HepG2 (cell line): ENCODE results near the gene SEPTIN12. TPM values are rescaled to one million over a fixed set of nuclear protein-coding genes. Genes with fewer than 3 reads are reported as not detected.

ENCODE experiments used
- CBFB ChIP-seq: sonication (generic); formaldehyde crosslinking; IDR thresholded peaks from 2 replicates; pipeline ENCODE4 v1.4.0; 2020; ENCODE audit warnings: missing genetic modification reagents
- ELF1 ChIP-seq: sonication (generic); formaldehyde crosslinking; IDR thresholded peaks from 2 replicates; pipeline ENCODE4 v1.4.0; 2020; ENCODE audit warnings: missing genetic modification reagents
- ERF ChIP-seq: IDR thresholded peaks from 2 replicates; pipeline ENCODE4 v1.6.1; 2018; ENCODE audit warnings: missing biosample characterization, missing genetic modification reagents
- KMT2A ChIP-seq: sonication (generic); formaldehyde crosslinking; IDR thresholded peaks from 2 replicates; pipeline ENCODE4 v1.4.0; 2020; ENCODE audit warnings: missing genetic modification reagents
- MEIS2 ChIP-seq: sonication (generic); formaldehyde crosslinking; IDR thresholded peaks from 2 replicates; pipeline ENCODE4 v1.9.0; 2021; ENCODE audit warnings: mild to moderate bottlenecking, missing genetic modification reagents
- NAIF1 ChIP-seq: sonication (generic); formaldehyde crosslinking; IDR thresholded peaks from 2 replicates; pipeline ENCODE4 v1.5.0; 2020; ENCODE audit warnings: mild to moderate bottlenecking, missing genetic modification reagents, borderline replicate concordance
- SP5 ChIP-seq: IDR thresholded peaks from 2 replicates; pipeline ENCODE4 v1.6.1; 2016; ENCODE audit warnings: low read depth, borderline replicate concordance
- SUZ12 ChIP-seq: fragments of 150-350 bp; IDR thresholded peaks from 2 replicates; pipeline ENCODE4 v1.6.1; 2014; ENCODE audit warnings: low read depth, low read length
- THAP11 ChIP-seq: IDR thresholded peaks from 2 replicates; pipeline ENCODE4 v1.6.1; 2016; ENCODE audit warnings: missing biosample characterization, missing genetic modification reagents
- WIZ ChIP-seq: sonication (generic); formaldehyde crosslinking; IDR thresholded peaks from 2 replicates; pipeline ENCODE4 v1.5.1; 2020; ENCODE audit warnings: mild to moderate bottlenecking, missing genetic modification reagents
- ZBTB38 ChIP-seq: sonication (generic); formaldehyde crosslinking; IDR thresholded peaks from 2 replicates; pipeline ENCODE4 v1.5.1; 2020; ENCODE audit warnings: mild to moderate bottlenecking, missing genetic modification reagents
- ZBTB42 ChIP-seq: sonication (generic); formaldehyde crosslinking; IDR thresholded peaks from 2 replicates; pipeline ENCODE4 v1.5.0; 2020; ENCODE audit warnings: mild to moderate bottlenecking, missing genetic modification reagents
- ZFX ChIP-seq: sonication (generic); formaldehyde crosslinking; IDR thresholded peaks from 2 replicates; pipeline ENCODE4 v1.4.0; 2020; ENCODE audit warnings: mild to moderate bottlenecking, low read depth, missing genetic modification reagents, moderate library complexity
- ZNF205 ChIP-seq: IDR thresholded peaks from 2 replicates; pipeline ENCODE4 v1.6.1; 2018; ENCODE audit warnings: missing biosample characterization, missing genetic modification reagents
- ZNF317 ChIP-seq: sonication (generic); formaldehyde crosslinking; IDR thresholded peaks from 2 replicates; pipeline ENCODE4 v1.5.0; 2020; ENCODE audit warnings: mild to moderate bottlenecking, missing genetic modification reagents
- ZNF441 ChIP-seq: sonication (generic); formaldehyde crosslinking; IDR thresholded peaks from 2 replicates; pipeline ENCODE4 v1.7.0; 2021; ENCODE audit warnings: missing genetic modification reagents, borderline replicate concordance
- ZNF766 ChIP-seq: sonication (generic); formaldehyde crosslinking; IDR thresholded peaks from 2 replicates; pipeline ENCODE4 v1.5.0; 2020; ENCODE audit warnings: missing genetic modification reagents, borderline replicate concordance
- polyA plus RNA-seq, 8 experiments: library from polyadenylated mRNA; depleted of rRNA in 3 of 8; stranded (reverse) in 7 of 8; unstranded in 1 of 8; fragments of >200 nt; fragmentation: Illumina TruSeq in 4 of 8; extraction: Trizol in 4 of 8; gene quantifications; 2 replicates each; pipeline versions ENCODE4 v1.2.1 to v1.2.3, GENCODE V29; 2011 to 2016; ENCODE audit warnings: low read depth in 4 of 8, missing spikeins in 1 of 8, mixed read lengths in 1 of 8; ENCODE audit not compliant: insufficient read depth in 1 of 8
- total RNA-seq, 5 experiments: library from RNA; depleted of rRNA; stranded (reverse); fragments of >200 nt; fragmentation: Illumina TruSeq; extraction: Trizol; gene quantifications; 2 replicates each; pipeline ENCODE4 v1.2.3, GENCODE V29; 2016; ENCODE audit warnings: low read depth in 1 of 5
- TF ChIP-seq, protein P1 (sequence below): sonication (generic); formaldehyde crosslinking; IDR thresholded peaks from 2 replicates; pipeline ENCODE4 v1.4.0; 2020; ENCODE audit warnings: missing genetic modification reagents
- TF ChIP-seq, protein P2 (sequence below): sonication (generic); formaldehyde crosslinking; IDR thresholded peaks from 2 replicates; pipeline ENCODE4 v1.4.0; 2020; ENCODE audit warnings: missing genetic modification reagents
- TF ChIP-seq, protein P3 (sequence below): sonication (generic); formaldehyde crosslinking; IDR thresholded peaks from 2 replicates; pipeline ENCODE4 v1.4.0; 2020; ENCODE audit warnings: missing genetic modification reagents, borderline replicate concordance
- TF ChIP-seq, protein P4 (sequence below): sonication (generic); formaldehyde crosslinking; IDR thresholded peaks from 2 replicates; pipeline ENCODE4 v1.4.0; 2020; ENCODE audit warnings: missing genetic modification reagents

SEPTIN12 gene
- total and polyA plus RNA-seq, 2 of the 13 experiments (the other 11 are each of a cell fraction or from before 2014, with no cell fraction given): 0.22 TPM; not detected in 1

DNA sequence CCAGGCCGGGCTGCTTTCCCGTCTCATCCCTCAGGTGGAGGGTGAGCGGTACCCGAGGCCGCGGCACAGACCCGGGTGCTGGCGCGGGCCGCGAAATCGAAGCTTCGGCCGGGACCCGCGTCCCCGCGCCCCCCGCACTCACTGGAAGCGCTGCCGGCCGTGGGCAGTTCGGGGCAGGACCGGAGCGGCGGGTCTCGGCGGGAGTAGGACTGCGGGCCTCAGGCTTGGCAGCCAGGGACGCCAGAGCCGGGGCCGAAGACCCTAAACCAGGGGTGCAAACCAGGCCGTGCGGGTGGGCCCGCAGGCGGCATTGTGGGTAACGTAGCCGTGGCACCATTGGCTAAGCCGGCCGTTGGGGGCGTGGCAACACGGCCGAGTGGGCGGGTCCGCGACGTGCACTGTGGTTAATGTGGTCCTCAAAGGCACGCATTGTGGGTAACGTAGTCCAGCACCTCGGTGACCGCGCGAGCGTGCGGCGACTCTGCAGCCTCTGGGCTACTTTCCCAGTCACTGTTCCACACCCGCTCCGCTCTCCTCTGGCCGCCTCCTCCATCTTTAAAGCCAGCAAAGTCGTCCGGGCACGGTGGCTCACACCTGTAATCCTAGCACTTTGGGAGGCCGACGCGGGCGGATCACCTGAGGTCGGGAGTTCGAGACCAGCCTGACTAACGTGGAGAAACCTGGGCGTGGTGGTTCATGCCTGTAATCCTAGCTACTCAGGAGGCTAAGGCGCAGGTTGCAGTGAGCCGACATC is 21.1 kb downstream of the SEPTIN12 start, which contains the start of gene ZNF500 (continued):
- TF ChIP-seq ZNF317 (CRISPR knock-in tag): peak; percentile 68; the same call in 1 of the 2 replicates
- peak; percentile 52; the same call in 1 of the 2 replicates for TF ChIP-seq ZBTB42 (CRISPR knock-in tag)
- peak; percentile 73 for TF ChIP-seq ELF1 (CRISPR knock-in tag)
- TF ChIP-seq, protein P1, sequence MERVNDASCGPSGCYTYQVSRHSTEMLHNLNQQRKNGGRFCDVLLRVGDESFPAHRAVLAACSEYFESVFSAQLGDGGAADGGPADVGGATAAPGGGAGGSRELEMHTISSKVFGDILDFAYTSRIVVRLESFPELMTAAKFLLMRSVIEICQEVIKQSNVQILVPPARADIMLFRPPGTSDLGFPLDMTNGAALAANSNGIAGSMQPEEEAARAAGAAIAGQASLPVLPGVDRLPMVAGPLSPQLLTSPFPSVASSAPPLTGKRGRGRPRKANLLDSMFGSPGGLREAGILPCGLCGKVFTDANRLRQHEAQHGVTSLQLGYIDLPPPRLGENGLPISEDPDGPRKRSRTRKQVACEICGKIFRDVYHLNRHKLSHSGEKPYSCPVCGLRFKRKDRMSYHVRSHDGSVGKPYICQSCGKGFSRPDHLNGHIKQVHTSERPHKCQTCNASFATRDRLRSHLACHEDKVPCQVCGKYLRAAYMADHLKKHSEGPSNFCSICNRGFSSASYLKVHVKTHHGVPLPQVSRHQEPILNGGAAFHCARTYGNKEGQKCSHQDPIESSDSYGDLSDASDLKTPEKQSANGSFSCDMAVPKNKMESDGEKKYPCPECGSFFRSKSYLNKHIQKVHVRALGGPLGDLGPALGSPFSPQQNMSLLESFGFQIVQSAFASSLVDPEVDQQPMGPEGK (CRISPR knock-in tag): peak; percentile 69
- TF ChIP-seq, protein P2, sequence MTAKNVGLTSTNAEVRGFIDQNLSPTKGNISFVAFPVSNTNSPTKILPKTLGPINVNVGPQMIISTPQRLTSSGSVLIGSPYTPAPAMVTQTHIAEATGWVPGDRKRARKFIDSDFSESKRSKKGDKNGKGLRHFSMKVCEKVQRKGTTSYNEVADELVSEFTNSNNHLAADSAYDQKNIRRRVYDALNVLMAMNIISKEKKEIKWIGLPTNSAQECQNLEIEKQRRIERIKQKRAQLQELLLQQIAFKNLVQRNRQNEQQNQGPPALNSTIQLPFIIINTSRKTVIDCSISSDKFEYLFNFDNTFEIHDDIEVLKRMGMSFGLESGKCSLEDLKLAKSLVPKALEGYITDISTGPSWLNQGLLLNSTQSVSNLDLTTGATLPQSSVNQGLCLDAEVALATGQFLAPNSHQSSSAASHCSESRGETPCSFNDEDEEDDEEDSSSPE (CRISPR knock-in tag): peak; percentile 81
- TF ChIP-seq ZFX: peak; percentile 99
- peak; percentile 99 for TF ChIP-seq THAP11 (CRISPR knock-in tag)
- TF ChIP-seq SP5: peak; percentile 89
- TF ChIP-seq ERF (CRISPR knock-in tag): peak; percentile 91
- peak; percentile 73; the same call in 1 of the 2 replicates for TF ChIP-seq KMT2A (CRISPR knock-in tag)
- TF ChIP-seq WIZ (CRISPR knock-in tag): peak; percentile 47; the same call in 1 of the 2 replicates
- peak; percentile 72 for TF ChIP-seq SUZ12
- TF ChIP-seq, protein P3, sequence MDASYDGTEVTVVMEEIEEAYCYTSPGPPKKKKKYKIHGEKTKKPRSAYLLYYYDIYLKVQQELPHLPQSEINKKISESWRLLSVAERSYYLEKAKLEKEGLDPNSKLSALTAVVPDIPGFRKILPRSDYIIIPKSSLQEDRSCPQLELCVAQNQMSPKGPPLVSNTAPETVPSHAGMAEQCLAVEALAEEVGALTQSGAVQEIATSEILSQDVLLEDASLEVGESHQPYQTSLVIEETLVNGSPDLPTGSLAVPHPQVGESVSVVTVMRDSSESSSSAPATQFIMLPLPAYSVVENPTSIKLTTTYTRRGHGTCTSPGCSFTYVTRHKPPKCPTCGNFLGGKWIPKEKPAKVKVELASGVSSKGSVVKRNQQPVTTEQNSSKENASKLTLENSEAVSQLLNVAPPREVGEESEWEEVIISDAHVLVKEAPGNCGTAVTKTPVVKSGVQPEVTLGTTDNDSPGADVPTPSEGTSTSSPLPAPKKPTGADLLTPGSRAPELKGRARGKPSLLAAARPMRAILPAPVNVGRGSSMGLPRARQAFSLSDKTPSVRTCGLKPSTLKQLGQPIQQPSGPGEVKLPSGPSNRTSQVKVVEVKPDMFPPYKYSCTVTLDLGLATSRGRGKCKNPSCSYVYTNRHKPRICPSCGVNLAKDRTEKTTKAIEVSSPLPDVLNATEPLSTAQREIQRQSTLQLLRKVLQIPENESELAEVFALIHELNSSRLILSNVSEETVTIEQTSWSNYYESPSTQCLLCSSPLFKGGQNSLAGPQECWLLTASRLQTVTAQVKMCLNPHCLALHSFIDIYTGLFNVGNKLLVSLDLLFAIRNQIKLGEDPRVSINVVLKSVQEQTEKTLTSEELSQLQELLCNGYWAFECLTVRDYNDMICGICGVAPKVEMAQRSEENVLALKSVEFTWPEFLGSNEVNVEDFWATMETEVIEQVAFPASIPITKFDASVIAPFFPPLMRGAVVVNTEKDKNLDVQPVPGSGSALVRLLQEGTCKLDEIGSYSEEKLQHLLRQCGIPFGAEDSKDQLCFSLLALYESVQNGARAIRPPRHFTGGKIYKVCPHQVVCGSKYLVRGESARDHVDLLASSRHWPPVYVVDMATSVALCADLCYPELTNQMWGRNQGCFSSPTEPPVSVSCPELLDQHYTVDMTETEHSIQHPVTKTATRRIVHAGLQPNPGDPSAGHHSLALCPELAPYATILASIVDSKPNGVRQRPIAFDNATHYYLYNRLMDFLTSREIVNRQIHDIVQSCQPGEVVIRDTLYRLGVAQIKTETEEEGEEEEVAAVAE: peak; percentile 68; the same call in 1 of the 2 replicates
- TF ChIP-seq MEIS2 (CRISPR knock-in tag): peak; percentile 68
- TF ChIP-seq ZNF205 (CRISPR knock-in tag): peak; percentile 64; the same call in 1 of the 2 replicates
- TF ChIP-seq ZBTB38 (CRISPR knock-in tag): peak; percentile 76
- 0 out of 2 replicates have a peak, but pooled peaks have one; percentile 46 for TF ChIP-seq ZNF766 (CRISPR knock-in tag)
- TF ChIP-seq NAIF1 (CRISPR knock-in tag): peak; percentile 53; the same call in 1 of the 2 replicates
- TF ChIP-seq, protein P4, sequence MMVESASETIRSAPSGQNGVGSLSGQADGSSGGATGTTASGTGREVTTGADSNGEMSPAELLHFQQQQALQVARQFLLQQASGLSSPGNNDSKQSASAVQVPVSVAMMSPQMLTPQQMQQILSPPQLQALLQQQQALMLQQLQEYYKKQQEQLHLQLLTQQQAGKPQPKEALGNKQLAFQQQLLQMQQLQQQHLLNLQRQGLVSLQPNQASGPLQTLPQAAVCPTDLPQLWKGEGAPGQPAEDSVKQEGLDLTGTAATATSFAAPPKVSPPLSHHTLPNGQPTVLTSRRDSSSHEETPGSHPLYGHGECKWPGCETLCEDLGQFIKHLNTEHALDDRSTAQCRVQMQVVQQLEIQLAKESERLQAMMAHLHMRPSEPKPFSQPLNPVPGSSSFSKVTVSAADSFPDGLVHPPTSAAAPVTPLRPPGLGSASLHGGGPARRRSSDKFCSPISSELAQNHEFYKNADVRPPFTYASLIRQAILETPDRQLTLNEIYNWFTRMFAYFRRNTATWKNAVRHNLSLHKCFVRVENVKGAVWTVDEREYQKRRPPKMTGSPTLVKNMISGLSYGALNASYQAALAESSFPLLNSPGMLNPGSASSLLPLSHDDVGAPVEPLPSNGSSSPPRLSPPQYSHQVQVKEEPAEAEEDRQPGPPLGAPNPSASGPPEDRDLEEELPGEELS (CRISPR knock-in tag): no peak
- peak; percentile 96 for TF ChIP-seq ZNF441 (CRISPR knock-in tag)
- peak; percentile 89 for TF ChIP-seq CBFB (CRISPR knock-in tag)
